Stimulated activated effector memory CD8-positive, alpha-beta T cell treated with anti-CD3 and anti-CD28 coated beads, Interleukin-12 subunit alpha, Interleukin-12 subunit beta, amount 100 ng/mL, for 72 hours (primary cell): ENCODE results near the gene IL17C.

Experiments
- ATAC-seq: fragments of 150-1000 bp; cut with Tn5 transposase; 2 replicates; pipeline ENCODE4 v1.10.0; 2021
- DNase-seq, 2 donors: peaks; one replicate each; pipeline ENCODE4 v3.0.0; 2021 to 2022; ENCODE audit warnings: low spot score in 2 of 2
- H3K27ac Mint-ChIP-seq: one replicate; pipeline ENCODE4 v1.8.0; 2022; ENCODE audit warnings: mild to moderate bottlenecking, mixed read lengths
- H3K36me3 Mint-ChIP-seq: one replicate; pipeline ENCODE4 v1.8.0; 2022; ENCODE audit warnings: mild to moderate bottlenecking, mixed read lengths
- H3K4me1 Mint-ChIP-seq: one replicate; pipeline ENCODE4 v1.8.0; 2022; ENCODE audit warnings: mixed read lengths
- H3K4me3 Mint-ChIP-seq: one replicate; pipeline ENCODE4 v1.8.0; 2022; ENCODE audit warnings: mild to moderate bottlenecking, mixed read lengths
- H3K9me3 Mint-ChIP-seq: one replicate; pipeline ENCODE4 v1.8.0; 2022; ENCODE audit warnings: mixed read lengths

Gene IL17C

DNA sequence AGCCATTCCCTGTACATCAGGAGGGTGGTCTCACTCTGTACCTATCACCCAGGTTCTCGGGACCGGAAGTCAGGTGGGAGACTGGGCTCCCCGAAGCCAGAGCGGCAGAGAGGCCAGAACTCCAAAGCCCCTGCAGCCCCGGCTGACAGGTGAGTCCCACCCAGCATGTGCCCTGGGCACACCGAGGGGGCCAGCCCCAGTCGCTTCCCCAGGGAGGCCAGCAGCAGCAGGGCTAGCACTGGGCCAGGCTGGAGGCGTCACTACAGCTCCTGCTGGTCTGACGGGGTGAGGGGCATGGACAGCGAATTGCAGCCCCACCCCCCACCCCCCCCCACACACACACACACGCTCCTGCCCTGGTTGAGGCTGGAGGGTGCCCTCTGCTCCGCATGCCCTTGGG is 7.9 kb upstream of the IL17C start:
- DNase-seq (no peak), ATAC-seq (no peak)
- no peak overlapping the region for H3K4me3 Mint-ChIP-seq
- H3K9me3 Mint-ChIP-seq, result no peaks in the 10 kb centered on the region
- H3K36me3 Mint-ChIP-seq, result peaks cover 88% of the 10 kb centered on the region
- H3K4me1 Mint-ChIP-seq, result peaks cover 18% of the 10 kb centered on the region
- no peak overlapping the region for H3K27ac Mint-ChIP-seq

DNA sequence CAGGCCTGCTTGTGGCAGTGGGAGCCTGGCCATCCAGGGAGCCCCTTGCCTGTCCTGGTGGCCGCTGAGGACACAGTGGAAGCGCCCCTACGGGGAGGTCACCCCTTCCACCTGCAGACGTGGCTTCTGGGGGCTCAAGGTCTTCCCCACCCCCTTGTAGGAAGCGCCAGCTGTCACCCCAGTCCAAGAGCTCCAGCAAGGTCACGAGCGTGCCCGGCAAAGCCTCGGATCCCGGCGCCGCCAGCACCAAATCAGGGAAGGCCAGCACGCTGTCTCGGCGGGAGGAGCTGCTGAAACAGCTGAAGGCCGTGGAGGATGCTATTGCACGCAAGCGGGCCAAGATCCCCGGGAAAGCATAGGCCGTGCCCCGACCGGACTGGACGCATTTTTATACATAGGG is 7.4 kb upstream of the IL17C start:
- Mint-ChIP-seq H3K36me3 (peaks cover 85% of the 10 kb centered on the region), H3K27ac (no peak overlapping the region), H3K4me3 (no peak overlapping the region), H3K4me1 (peaks cover 20% of the 10 kb centered on the region), H3K9me3 (no peaks in the 10 kb centered on the region)
- no peak for DNase-seq
- no peak for ATAC-seq

DNA sequence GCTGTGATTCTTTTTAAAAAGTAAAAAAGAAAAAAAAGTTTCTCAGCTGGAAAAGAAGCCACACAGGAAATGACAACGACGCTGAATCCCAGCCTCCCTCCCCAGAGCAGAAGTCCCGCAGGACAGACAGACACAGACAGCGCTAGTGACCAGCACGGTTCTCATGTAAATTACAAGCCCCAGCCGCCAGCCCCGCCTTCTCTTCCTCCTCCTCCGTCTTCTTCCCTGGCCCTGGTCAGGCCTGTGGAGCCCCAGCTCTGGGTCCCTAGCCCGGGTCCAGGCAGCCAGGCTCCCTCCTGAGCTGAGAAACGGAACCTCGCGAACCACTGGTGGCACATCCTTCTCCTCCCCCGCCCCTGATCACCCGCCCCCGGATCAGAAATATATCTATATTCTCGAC is 7.0 kb upstream of the IL17C start:
- no peak overlapping the region for H3K27ac Mint-ChIP-seq
- H3K4me1 Mint-ChIP-seq, result peaks cover 23% of the 10 kb centered on the region
- no peaks in the 10 kb centered on the region for H3K9me3 Mint-ChIP-seq
- peaks cover 85% of the 10 kb centered on the region for H3K36me3 Mint-ChIP-seq
- ATAC-seq, result no peak
- no peak overlapping the region for H3K4me3 Mint-ChIP-seq
- DNase-seq, result no peak

DNA sequence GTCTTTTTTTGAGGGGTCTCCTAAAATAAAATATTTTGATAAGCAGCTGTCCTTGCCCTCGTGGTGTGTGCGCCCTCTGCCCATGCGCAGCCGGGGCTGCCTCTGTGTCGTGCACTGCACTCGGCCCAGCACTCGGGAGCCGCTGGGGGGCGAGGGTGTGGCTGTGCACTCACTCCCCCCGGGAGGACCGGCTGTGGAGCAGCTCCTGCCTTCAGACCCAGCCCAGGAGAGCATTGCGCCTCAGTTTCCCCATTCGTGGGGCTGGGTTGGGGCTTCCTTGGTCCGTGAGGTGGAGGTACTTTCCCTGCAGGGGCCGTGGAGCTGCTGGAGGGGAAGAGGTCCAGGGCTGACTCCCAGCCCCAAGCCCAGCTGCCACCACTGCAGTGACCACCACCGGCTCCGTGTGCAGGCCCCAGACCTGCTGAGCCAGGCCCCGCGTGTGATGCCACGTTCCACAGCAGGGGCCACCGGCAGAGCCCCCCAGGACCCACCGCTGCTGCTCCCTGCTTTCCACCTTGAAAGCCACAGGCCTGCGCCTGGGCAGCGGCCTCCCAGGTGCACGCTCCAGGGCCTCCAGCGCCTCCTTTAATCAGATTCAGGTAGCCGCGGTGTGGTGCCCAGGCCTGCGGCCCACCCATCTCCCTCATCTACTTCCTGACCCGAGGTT is 6.3 kb upstream of the IL17C start:
- Mint-ChIP-seq H3K4me1 (peaks cover 26% of the 10 kb centered on the region), H3K27ac (no peak overlapping the region), H3K9me3 (no peaks in the 10 kb centered on the region), H3K36me3 (peaks cover 81% of the 10 kb centered on the region), H3K4me3 (no peak overlapping the region)
- no peak for DNase-seq
- ATAC-seq, result no peak

DNA sequence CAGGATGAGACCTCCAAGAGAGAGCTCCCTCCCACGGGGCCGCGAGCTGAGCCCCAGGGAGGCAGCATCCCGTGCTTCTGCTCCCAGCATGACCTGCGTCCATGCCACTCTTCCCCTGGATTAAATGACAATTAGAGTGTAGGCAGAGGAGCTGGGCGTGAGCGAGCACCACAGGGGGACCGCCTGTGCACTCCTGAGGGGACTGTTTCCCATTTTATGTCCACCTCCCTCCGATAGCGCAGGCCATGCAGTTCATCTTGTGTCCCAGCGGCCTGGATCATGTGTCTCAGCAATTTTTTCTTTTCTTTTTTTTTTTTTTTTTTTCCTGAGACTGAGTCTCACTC is 5.8 kb upstream of the IL17C start:
- Mint-ChIP-seq H3K4me1 (peaks cover 31% of the 10 kb centered on the region), H3K27ac (no peak overlapping the region), H3K9me3 (no peaks in the 10 kb centered on the region), H3K4me3 (no peak overlapping the region), H3K36me3 (peaks cover 81% of the 10 kb centered on the region)
- ATAC-seq (no peak), DNase-seq (no peak)

DNA sequence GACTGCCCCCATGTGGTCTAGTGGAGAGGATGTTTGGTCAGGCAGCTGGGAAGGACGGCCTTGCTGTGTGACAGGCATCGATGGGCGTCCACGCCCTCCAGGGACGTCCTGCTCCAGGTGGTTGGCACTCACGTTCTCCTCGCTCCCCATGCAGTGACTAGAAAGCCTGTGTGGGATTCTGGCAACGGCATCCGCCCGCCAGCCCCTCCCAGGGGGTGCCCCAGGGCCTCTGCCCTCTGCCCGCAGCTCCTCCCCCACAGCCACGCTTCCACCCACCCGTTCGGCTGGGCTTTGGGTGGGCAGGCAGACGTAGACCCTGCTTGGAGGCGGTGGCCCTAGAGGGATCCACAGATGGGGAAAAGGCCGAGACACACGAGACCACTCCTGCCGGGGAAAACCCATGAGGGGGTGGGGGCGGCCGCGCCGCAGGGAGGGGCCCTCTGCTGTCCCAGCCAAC is 4.7 kb upstream of the IL17C start:
- Mint-ChIP-seq H3K9me3 (no peaks in the 10 kb centered on the region), H3K4me3 (peak overlapping the region; percentile 77), H3K4me1 (peaks cover 41% of the 10 kb centered on the region), H3K36me3 (peaks cover 73% of the 10 kb centered on the region), H3K27ac (peak overlapping the region; percentile 81)
- ATAC-seq, result peak; percentile 68
- peak; percentile 61 to 80 for DNase-seq

DNA sequence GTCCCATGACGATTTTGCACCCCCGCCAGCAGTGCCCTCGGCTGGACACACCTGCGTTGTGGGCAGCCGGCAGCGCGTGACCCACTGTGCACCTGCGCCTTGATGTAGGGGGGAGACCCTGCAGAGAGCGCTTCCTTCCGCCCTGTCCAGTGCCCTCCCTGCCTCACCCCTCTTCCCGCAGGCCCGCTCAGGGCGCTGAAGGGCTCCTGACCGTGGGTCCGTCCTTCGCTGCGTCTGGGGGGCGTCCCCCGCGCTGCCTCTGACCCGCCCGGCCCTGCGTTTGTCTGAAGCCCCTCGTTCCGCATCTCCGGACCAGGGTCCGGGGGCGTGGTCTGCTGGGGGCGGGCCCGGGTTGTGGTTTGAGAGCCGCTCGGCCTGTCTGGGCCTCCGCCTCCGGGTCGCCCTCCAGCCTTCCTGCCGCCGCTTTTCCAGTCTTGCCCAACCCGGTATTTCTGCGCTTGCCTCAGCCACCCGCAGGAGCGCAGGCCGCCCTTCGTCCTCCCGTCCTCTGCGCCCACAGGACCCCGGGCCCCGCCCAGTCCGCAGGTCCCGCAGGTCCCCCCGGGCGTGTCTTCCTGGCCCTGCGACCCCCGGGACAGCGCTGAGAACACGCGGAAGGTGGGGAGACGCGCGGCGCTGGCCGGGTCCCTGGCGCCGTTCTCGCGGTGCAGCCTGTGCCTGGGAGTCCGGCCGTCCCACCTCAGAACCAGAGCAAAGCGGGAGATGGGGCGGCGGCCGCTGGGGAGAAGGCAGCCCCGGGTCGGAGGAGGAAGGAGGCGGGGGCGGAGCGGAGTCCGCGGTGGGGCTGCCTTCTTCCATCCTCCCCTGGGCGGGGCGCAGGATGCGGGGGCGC is 4.0 kb upstream of the IL17C start:
- Mint-ChIP-seq H3K9me3 (no peaks in the 10 kb centered on the region), H3K4me3 (peak overlapping the region; percentile 77), H3K36me3 (peaks cover 68% of the 10 kb centered on the region), H3K4me1 (peaks cover 41% of the 10 kb centered on the region), H3K27ac (peak overlapping the region; percentile 81)
- ATAC-seq (peak; percentile 57), DNase-seq (peak; percentile 63 to 83)

DNA sequence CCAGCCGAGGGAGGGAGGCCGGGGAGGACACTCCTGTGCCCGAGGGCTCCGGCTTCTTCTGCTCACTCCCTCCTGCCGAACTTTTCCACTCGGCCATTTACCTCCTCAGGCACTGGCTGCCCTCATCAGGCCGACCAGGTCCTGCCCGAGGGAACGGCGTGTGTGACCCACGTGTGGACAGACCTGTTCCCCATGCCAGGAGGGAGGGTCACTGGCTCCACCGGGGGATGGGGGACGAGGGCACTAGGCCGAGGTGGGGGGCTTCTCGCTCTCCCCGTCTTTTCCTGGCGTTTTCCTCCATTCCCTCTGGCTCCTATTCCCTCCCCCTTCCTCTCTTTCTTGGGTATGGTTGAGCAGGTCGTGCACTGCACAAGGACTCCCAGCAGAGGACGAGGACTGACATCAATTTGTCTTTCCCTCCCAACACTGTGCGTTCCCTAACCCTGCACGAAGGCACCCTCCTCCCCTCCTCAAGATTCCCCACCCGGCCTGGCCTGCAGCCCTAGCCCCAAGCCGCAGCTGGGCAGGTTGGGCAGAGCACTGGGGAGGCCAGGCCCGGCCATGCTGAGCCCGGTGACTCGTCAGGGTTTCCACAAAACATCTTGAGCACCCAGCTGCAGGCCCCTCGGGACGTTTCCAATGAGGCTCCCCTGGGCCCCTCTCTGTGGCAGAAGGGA is 3.2 kb upstream of the IL17C start:
- no peaks in the 10 kb centered on the region for H3K9me3 Mint-ChIP-seq
- no peak for DNase-seq
- peak overlapping the region; percentile 81 for H3K27ac Mint-ChIP-seq
- peaks cover 45% of the 10 kb centered on the region for H3K4me1 Mint-ChIP-seq
- peaks cover 68% of the 10 kb centered on the region for H3K36me3 Mint-ChIP-seq
- no peak for ATAC-seq
- H3K4me3 Mint-ChIP-seq, result peak overlapping the region; percentile 77

DNA sequence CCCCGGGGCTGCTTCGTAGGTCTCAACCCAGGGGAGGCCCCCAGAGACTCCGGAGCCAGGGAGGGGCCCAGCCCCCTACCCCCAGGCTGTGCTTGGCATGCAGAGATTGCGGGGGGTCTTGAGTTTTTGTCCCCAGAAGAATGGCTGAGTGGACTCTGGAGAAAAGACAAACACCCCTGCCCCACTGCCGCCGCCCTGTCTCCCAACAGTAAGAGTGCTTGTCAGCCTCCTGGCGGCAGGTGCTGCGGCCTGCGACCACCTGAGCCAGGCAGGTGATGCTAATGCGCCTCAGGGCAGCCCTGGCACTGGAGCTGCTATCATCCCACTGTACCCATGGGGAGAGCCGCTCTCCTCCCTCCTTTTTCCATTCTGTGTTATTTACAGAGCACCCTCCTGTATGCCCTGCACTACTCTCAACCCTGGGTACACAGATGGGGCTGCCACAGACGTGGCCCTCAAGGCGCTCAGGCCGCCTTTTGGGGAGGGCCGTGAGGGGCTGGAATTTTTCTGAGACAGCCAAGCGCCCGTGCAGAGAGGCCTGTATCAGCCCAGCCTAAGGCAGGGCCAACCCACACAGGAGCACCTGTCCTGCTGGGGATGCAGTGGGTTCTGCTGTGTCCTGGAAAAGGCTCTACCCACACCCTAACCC is 2.6 kb upstream of the IL17C start:
- Mint-ChIP-seq H3K9me3 (no peaks in the 10 kb centered on the region), H3K36me3 (peaks cover 69% of the 10 kb centered on the region), H3K4me3 (peak overlapping the region; percentile 77), H3K4me1 (peaks cover 51% of the 10 kb centered on the region), H3K27ac (peak overlapping the region; percentile 65)
- DNase-seq (no peak), ATAC-seq (no peak)

DNA sequence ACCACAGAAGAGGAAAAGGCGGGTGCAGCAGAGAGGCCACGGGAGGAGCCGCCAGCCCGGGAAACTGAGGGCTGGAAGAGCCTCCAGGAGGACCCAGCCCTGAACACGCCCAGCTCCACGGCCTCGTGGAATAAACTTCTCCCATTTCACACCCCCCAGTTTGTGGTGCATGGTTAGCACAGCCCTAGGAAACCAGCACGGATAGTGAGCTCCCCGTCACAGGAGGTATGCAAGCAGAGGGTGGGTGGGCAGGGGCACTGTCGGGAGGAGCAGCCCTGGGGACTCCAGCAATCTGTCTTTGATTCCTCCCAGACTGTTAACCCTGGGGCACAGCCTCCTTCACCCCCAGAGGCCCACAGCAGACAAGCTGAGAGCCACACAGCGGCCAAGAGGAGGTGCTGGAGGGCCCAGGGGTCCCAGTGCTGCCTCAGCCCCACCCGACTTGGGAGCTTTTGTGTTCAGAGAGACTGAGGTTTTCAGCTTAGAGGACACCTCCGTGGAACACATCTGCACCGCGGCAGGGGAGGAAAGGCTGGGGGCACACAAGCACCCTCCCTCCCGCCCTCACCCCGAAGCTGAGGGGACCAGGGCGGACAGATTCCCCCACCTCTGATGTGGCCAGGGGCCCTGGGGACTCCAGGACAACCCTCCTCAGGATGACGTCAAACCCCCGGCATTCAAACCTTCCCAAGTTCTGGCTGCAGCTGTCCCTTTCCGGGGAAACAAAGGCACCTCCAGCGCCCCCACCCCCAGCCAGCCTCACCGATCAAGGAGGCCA is 1.7 kb upstream of the IL17C start:
- DNase-seq (no peak), ATAC-seq (no peak)
- Mint-ChIP-seq H3K36me3 (peaks cover 66% of the 10 kb centered on the region), H3K4me1 (peaks cover 52% of the 10 kb centered on the region), H3K9me3 (no peaks in the 10 kb centered on the region), H3K27ac (peak overlapping the region; percentile 3), H3K4me3 (peak overlapping the region; percentile 77)

DNA sequence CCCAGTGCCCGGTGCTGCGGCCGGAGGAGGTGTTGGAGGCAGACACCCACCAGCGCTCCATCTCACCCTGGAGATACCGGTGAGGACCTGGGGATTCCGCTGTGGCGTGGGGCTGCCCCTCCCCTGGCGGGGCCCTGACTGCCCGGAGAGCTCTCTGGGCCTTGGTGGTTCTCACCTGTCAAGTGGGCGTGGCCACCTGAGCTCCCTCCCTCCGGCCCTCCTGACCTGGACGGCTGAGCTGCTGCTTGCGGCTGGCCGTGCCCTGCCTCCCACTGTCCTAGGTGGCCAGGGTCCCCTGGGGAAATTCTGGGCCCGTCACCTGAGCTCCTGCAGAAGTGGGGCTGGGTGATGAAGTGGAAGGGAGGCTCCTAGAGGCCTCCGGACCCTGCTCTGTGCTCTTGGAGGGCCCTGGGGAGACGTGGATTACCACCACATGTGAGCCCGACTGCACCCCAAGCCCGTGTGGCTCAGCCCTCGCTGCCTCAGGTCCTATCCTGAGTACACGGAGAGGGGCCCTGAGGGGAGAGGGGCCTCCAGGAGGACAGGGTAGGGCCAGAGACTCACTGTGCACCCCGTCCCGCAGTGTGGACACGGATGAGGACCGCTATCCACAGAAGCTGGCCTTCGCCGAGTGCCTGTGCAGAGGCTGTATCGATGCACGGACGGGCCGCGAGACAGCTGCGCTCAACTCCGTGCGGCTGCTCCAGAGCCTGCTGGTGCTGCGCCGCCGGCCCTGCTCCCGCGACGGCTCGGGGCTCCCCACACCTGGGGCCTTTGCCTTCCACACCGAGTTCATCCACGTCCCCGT is 1.1 kb downstream of the IL17C start:
- Mint-ChIP-seq H3K36me3 (peaks cover 62% of the 10 kb centered on the region), H3K9me3 (no peaks in the 10 kb centered on the region), H3K27ac (peak overlapping the region; percentile 80), H3K4me3 (peak overlapping the region; percentile 29), H3K4me1 (peaks cover 52% of the 10 kb centered on the region)
- peak in 1 of 2 donors; percentile 57 for DNase-seq
- ATAC-seq, result peak; percentile 2

DNA sequence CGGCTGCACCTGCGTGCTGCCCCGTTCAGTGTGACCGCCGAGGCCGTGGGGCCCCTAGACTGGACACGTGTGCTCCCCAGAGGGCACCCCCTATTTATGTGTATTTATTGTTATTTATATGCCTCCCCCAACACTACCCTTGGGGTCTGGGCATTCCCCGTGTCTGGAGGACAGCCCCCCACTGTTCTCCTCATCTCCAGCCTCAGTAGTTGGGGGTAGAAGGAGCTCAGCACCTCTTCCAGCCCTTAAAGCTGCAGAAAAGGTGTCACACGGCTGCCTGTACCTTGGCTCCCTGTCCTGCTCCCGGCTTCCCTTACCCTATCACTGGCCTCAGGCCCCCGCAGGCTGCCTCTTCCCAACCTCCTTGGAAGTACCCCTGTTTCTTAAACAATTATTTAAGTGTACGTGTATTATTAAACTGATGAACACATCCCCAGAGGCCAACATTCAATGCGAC is 1.7 kb downstream of the IL17C start:
- Mint-ChIP-seq H3K27ac (peak overlapping the region; percentile 80), H3K9me3 (no peaks in the 10 kb centered on the region), H3K36me3 (peaks cover 68% of the 10 kb centered on the region), H3K4me1 (peaks cover 57% of the 10 kb centered on the region), H3K4me3 (peak overlapping the region; percentile 29)
- ATAC-seq (no peak), DNase-seq (no peak)

DNA sequence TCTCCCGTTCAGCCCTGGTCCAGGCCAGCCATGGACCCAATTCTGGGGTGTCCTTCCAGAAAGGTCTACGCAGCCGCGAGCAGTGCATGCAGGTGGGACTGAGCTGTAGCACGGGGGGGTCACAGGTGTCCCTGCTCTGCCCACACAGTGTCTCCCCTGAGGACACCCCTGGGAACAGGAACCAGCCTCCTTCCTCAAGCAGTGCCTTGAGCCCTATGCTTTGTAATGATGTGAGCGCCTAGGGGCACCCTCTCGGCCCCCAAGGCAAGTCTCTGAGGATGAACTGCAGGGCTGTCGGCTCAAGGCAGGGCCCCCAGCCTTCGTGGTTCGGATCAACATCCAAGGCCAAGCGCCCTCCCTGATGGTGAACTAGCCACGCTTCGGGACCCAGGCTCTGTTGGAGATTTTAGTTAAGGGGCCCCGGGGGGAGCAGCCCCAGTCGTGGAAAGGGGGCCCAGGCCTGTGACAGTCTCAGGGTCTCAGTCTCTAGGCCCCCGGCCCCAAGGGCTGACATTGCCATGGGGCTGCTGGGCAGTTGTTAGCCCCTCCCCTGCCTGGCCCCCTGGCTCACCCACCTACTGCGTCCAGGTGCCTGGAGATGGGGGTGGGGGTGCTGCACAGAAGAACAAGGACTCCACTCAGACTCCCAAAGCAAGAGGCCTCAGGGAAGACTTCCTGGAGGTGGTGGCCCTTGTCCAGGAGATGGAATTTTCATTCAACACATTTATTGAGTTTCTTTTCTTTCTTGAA is 2.3 kb downstream of the IL17C start:
- Mint-ChIP-seq H3K9me3 (no peaks in the 10 kb centered on the region), H3K4me1 (peaks cover 55% of the 10 kb centered on the region)
- no peak for ATAC-seq

More for the DNA sequence above, 2.3 kb downstream of the IL17C start:
- Mint-ChIP-seq H3K27ac (peak overlapping the region; percentile 80), H3K4me3 (peak overlapping the region; percentile 29), H3K36me3 (peaks cover 74% of the 10 kb centered on the region)
- no peak for DNase-seq
